GM23248 (cell line): ENCODE measurements around the gene RCL1.

Experiments
- EZH2 ChIP-seq: fragments of 200-600 bp; sonication (generic); IDR thresholded peaks from 2 replicates; pipeline ENCODE4 v1.6.1; 2018; ENCODE audit warnings: antibody characterized with exemption, mild to moderate bottlenecking; ENCODE audit not compliant: insufficient read depth, poor library complexity, severe bottlenecking
- EZH2phosphoT487 ChIP-seq: fragments of 200-600 bp; sonication (generic); IDR thresholded peaks from 2 replicates; pipeline ENCODE4 v1.6.1; 2018; ENCODE audit warnings: antibody characterized with exemption, moderate library complexity, mild to moderate bottlenecking, low read depth; ENCODE audit not compliant: insufficient read depth

DNA sequence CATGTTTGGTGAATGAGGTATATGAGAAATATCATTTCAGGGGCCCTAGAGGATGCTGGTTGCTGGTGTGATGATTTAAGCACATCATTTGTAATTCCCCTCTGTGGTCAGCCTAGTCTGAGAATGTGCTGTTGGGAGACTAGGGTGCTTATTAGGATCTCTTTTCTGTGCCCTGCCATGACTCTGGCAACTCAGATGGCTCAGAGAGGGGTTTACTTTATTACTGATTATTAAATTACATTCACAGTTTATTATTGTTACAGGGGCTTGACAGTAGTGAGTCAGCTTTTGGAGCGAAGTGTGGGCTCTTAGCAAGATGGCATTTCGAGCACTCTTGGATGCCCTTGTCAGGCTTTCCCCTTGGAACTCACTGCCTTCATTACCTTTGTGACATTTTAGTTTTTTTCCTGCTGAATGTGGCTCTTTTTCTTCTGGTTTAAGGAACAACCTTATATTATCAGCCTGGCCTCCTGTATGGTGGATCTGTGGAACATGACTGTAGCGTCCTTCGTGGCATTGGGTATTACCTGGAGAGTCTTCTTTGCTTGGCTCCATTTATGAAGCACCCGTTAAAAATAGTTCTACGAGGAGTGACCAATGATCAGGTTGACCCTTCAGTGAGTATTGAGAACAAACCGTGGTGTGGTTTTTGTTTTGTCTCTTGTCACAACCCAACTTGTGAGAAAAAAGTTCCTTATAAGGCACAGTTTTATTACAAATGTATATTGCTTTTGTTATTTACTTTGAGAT is 33.8 kb downstream of the RCL1 start:
- TF ChIP-seq EZH2 (no peak), EZH2phosphoT487 (no peak)
